MG63 (cell line): ENCODE measurements around the gene SVOP. TPM values are rescaled to one million over a fixed set of nuclear protein-coding genes. Genes with fewer than 3 reads are reported as not detected.
"Not testable (repeated sequence)": the region's sequence is repeated elsewhere in the genome, so short reads cannot be mapped to it uniquely, and the experiment has no call there.

Experiments
- DNase-seq: peaks from one replicate; pipeline ENCODE4 v3.0.0-alpha.2; 2020
- H3K27me3 ChIP-seq: fragments of 250-450 bp; sonication (Bioruptor Pico); 2 replicates; pipeline ENCODE4 v1.5.1; 2020; ENCODE audit warnings: mild to moderate bottlenecking, moderate library complexity
- H3K36me3 ChIP-seq: fragments of 250-450 bp; sonication (Bioruptor Pico); 2 replicates; pipeline ENCODE4 v1.5.1; 2020; ENCODE audit warnings: mild to moderate bottlenecking, moderate library complexity
- H3K4me3 ChIP-seq: fragments of 250-450 bp; sonication (Bioruptor Pico); 2 replicates; pipeline ENCODE4 v1.5.1; 2020; ENCODE audit warnings: mild to moderate bottlenecking, moderate library complexity
- H3K9me3 ChIP-seq: fragments of 250-450 bp; sonication (Bioruptor Pico); 2 replicates; pipeline ENCODE4 v1.5.1; 2020; ENCODE audit warnings: mild to moderate bottlenecking, moderate library complexity
- total RNA-seq: library from RNA; depleted of rRNA; stranded (reverse); fragments of >200 nt; shearing (Covaris generic); gene quantifications from 2 replicates; pipeline ENCODE4 v1.2.3, GENCODE V29; 2014; ENCODE audit warnings: low replicate concordance

Gene SVOP
- total RNA-seq, 1 experiment from 2014 or later = not detected

- DNase-seq = no peak
- H3K27me3 ChIP-seq = no peaks in the 10 kb centered on the region
- H3K9me3 ChIP-seq = no peaks in the 10 kb centered on the region
- H3K36me3 ChIP-seq = no peaks in the 10 kb centered on the region
- no peak overlapping the region for H3K4me3 ChIP-seq
These were observed 130.7 kb downstream of the SVOP start for GRCh38 chr12:108890208-108890607.

- DNase-seq = no peak
- H3K9me3 ChIP-seq = no peaks in the 10 kb centered on the region
These were observed 132.8 kb downstream of the SVOP start for GRCh38 chr12:108888031-108888430.

GRCh38 chr12:108886873-108887629 lies 133.8 kb downstream of the SVOP start:
- DNase-seq = no peak
- no peaks in the 10 kb centered on the region for H3K27me3 ChIP-seq
- H3K36me3 ChIP-seq = no peaks in the 10 kb centered on the region
- H3K4me3 ChIP-seq = no peak overlapping the region
- no peaks in the 10 kb centered on the region for H3K9me3 ChIP-seq

More at GRCh38 chr12:108888031-108888430, 132.8 kb downstream of the SVOP start:
- Histone ChIP-seq H3K4me3 (no peak overlapping the region), H3K36me3 (no peaks in the 10 kb centered on the region), H3K27me3 (no peaks in the 10 kb centered on the region)

- peak; percentile 48 for DNase-seq
These were observed 136.5 kb downstream of the SVOP start for GRCh38 chr12:108884116-108885012.

GRCh38 chr12:108881953-108882352 lies 138.9 kb downstream of the SVOP start:
- no peak overlapping the region for H3K4me3 ChIP-seq

More at GRCh38 chr12:108884116-108885012, 136.5 kb downstream of the SVOP start:
- H3K4me3 ChIP-seq = no peak overlapping the region
- H3K9me3 ChIP-seq = no peaks in the 10 kb centered on the region
- no peaks in the 10 kb centered on the region for H3K36me3 ChIP-seq
- no peaks in the 10 kb centered on the region for H3K27me3 ChIP-seq

GRCh38 chr12:108879615-108880254 lies 141.1 kb downstream of the SVOP start, which contains the start of gene DAO:
TSS of gene DAO (plus strand) at chr12:108880092. CDS start at chr12:108885007, 4,915 bp downstream.
- no peak within 1 kb of the TSS for H3K4me3 ChIP-seq
- H3K36me3 ChIP-seq = no peaks in the 10 kb centered on the region
- DNase-seq = no peak
- H3K27me3 ChIP-seq = no peaks in the 10 kb centered on the region
- H3K9me3 ChIP-seq = no peaks in the 10 kb centered on the region

More at GRCh38 chr12:108881953-108882352, 138.9 kb downstream of the SVOP start:
- Histone ChIP-seq H3K36me3 (no peaks in the 10 kb centered on the region), H3K9me3 (no peaks in the 10 kb centered on the region), H3K27me3 (no peaks in the 10 kb centered on the region)
- DNase-seq = no peak

- H3K27me3 ChIP-seq = no peaks in the 10 kb centered on the region
- no peaks in the 10 kb centered on the region for H3K36me3 ChIP-seq
- no peak overlapping the region for H3K4me3 ChIP-seq
- no peaks in the 10 kb centered on the region for H3K9me3 ChIP-seq
- no peak for DNase-seq
These were observed 144.3 kb downstream of the SVOP start for GRCh38 chr12:108876550-108876949.

- Histone ChIP-seq H3K9me3 (no peaks in the 10 kb centered on the region), H3K36me3 (no peaks in the 10 kb centered on the region), H3K27me3 (no peaks in the 10 kb centered on the region), H3K4me3 (no peak overlapping the region)
- no peak for DNase-seq
These were observed 145.0 kb downstream of the SVOP start for GRCh38 chr12:108875682-108876361.

- Histone ChIP-seq H3K9me3 (no peaks in the 10 kb centered on the region), H3K4me3 (no peak overlapping the region)
- DNase-seq = no peak
These were observed 145.6 kb downstream of the SVOP start for GRCh38 chr12:108875280-108875679.

GRCh38 chr12:108868781-108869180 lies 152.1 kb downstream of the SVOP start:
- no peak for DNase-seq
- Histone ChIP-seq H3K36me3 (no peaks in the 10 kb centered on the region), H3K9me3 (no peaks in the 10 kb centered on the region; the same call in 1 of the 2 replicates), H3K27me3 (no peaks in the 10 kb centered on the region), H3K4me3 (no peak overlapping the region)

More at GRCh38 chr12:108875280-108875679, 145.6 kb downstream of the SVOP start:
- Histone ChIP-seq H3K36me3 (no peaks in the 10 kb centered on the region), H3K27me3 (no peaks in the 10 kb centered on the region)

- H3K36me3 ChIP-seq, H3K27me3 ChIP-seq, DNase-seq, H3K4me3 ChIP-seq, H3K9me3 ChIP-seq: not testable (repeated sequence)
These were observed 154.8 kb downstream of the SVOP start for GRCh38 chr12:108866083-108866482.

GRCh38 chr12:108865169-108865568 lies 155.7 kb downstream of the SVOP start:
- H3K4me3 ChIP-seq = no peak overlapping the region
- H3K36me3 ChIP-seq = no peaks in the 10 kb centered on the region
- H3K9me3 ChIP-seq = no peaks in the 10 kb centered on the region; the same call in 1 of the 2 replicates
- DNase-seq = no peak
- no peaks in the 10 kb centered on the region for H3K27me3 ChIP-seq

- Histone ChIP-seq H3K27me3 (no peaks in the 10 kb centered on the region), H3K9me3 (no peaks in the 10 kb centered on the region), H3K36me3 (no peaks in the 10 kb centered on the region), H3K4me3 (no peak overlapping the region)
- DNase-seq = no peak
These were observed 158.3 kb downstream of the SVOP start for GRCh38 chr12:108862588-108862959.

- H3K9me3 ChIP-seq = no peaks in the 10 kb centered on the region
- H3K4me3 ChIP-seq = no peak overlapping the region
- H3K27me3 ChIP-seq = no peaks in the 10 kb centered on the region
- peaks cover under 1% of the 10 kb centered on the region for H3K36me3 ChIP-seq
- DNase-seq = no peak
These were observed 158.8 kb downstream of the SVOP start for GRCh38 chr12:108861878-108862587.

GRCh38 chr12:108860443-108860842 lies 160.4 kb downstream of the SVOP start:
- Histone ChIP-seq H3K27me3 (no peaks in the 10 kb centered on the region), H3K36me3 (peaks cover 15% of the 10 kb centered on the region), H3K4me3 (no peak overlapping the region), H3K9me3 (no peaks in the 10 kb centered on the region)
- DNase-seq = no peak

- H3K27me3 ChIP-seq = no peaks in the 10 kb centered on the region
- no peak overlapping the region for H3K4me3 ChIP-seq
- H3K36me3 ChIP-seq = peaks cover 20% of the 10 kb centered on the region
- H3K9me3 ChIP-seq = peaks cover 4% of the 10 kb centered on the region; the same call in 1 of the 2 replicates
- DNase-seq = no peak
These were observed 161.0 kb downstream of the SVOP start for GRCh38 chr12:108859923-108860291.
